ENCODE data around the gene RAPGEF2. TPM values are rescaled to one million over a fixed set of nuclear protein-coding genes. Genes with fewer than 3 reads are reported as not detected.

The RAPGEF2 gene
- total and polyA plus RNA-seq, 3 donors from 2014 or later = 18.1 to 51.4 (median 38.9) TPM

GRCh38 chr4:159395693-159396092 is 292.8 kb downstream of the RAPGEF2 start:
- peaks cover under 1% of the 10 kb centered on the region for H3K4me1 ChIP-seq

DNA sequence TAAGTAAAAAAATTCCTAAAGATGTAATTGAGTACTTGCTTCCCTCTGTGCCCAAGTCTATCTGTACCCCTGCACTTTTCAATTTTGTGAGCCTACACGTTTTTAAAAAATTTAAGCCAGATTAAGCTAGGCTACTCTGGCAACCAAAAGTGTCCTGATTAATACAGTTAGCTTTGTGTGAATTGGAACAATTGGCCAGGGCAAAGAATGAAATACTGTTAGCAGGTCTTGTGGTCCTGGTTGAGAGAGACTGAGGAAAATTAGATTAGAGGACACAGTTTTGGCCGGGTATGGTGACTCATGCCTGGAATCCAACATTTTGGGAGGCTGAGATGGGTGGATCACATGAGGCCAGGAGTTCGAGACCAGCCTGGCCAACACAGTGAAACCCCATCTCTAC is 293.3 kb downstream of the RAPGEF2 start:
- H3K4me1 ChIP-seq = peaks cover 4% of the 10 kb centered on the region
- H3K4me3 ChIP-seq = no peak overlapping the region
- no peak for TF ChIP-seq POLR2A (IDR thresholded peaks at IDR 0.05)
- TF ChIP-seq, protein P1, sequence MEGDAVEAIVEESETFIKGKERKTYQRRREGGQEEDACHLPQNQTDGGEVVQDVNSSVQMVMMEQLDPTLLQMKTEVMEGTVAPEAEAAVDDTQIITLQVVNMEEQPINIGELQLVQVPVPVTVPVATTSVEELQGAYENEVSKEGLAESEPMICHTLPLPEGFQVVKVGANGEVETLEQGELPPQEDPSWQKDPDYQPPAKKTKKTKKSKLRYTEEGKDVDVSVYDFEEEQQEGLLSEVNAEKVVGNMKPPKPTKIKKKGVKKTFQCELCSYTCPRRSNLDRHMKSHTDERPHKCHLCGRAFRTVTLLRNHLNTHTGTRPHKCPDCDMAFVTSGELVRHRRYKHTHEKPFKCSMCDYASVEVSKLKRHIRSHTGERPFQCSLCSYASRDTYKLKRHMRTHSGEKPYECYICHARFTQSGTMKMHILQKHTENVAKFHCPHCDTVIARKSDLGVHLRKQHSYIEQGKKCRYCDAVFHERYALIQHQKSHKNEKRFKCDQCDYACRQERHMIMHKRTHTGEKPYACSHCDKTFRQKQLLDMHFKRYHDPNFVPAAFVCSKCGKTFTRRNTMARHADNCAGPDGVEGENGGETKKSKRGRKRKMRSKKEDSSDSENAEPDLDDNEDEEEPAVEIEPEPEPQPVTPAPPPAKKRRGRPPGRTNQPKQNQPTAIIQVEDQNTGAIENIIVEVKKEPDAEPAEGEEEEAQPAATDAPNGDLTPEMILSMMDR (IDR thresholded peaks at IDR 0.05) = no peak
- H3K36me3 ChIP-seq (ENCODE audit: low read depth, missing control alignments) = no peaks in the 10 kb centered on the region
- no peaks in the 10 kb centered on the region for H3K27me3 ChIP-seq
- H3K9me3 ChIP-seq = no peaks in the 10 kb centered on the region
- DNase-seq = no peak
- H3K27ac ChIP-seq = no peak overlapping the region
- intact Hi-C loops (cut with DNase I; ENCODE audit: low total_unique reads) = no loop called here
- WGBS, 2 donors = 78 to 85% methylated on average over 3 of the region's 3 CpGs

More at GRCh38 chr4:159395693-159396092, 292.8 kb downstream of the RAPGEF2 start:
- intact Hi-C loops (cut with DNase I; ENCODE audit: low total_unique reads) = no loop called here
- Histone ChIP-seq H3K27ac (no peak overlapping the region), H3K36me3 (ENCODE audit: low read depth, missing control alignments) (no peaks in the 10 kb centered on the region), H3K4me3 (no peak overlapping the region), H3K27me3 (no peaks in the 10 kb centered on the region), H3K9me3 (no peaks in the 10 kb centered on the region)
- WGBS, 2 donors = 75 to 85% methylated on average over 2 of the region's 2 CpGs
- TF ChIP-seq POLR2A (IDR thresholded peaks at IDR 0.05) = no peak
- TF ChIP-seq, protein P1 (IDR thresholded peaks at IDR 0.05) = no peak
- DNase-seq = no peak

GRCh38 chr4:159398236-159398638 is 295.4 kb downstream of the RAPGEF2 start:
- H3K27ac ChIP-seq = peak overlapping the region in 1 of 2 donors; percentile 34
- 41 to 42% methylated on average over 7 of the region's 7 CpGs for WGBS, 2 donors

DNA sequence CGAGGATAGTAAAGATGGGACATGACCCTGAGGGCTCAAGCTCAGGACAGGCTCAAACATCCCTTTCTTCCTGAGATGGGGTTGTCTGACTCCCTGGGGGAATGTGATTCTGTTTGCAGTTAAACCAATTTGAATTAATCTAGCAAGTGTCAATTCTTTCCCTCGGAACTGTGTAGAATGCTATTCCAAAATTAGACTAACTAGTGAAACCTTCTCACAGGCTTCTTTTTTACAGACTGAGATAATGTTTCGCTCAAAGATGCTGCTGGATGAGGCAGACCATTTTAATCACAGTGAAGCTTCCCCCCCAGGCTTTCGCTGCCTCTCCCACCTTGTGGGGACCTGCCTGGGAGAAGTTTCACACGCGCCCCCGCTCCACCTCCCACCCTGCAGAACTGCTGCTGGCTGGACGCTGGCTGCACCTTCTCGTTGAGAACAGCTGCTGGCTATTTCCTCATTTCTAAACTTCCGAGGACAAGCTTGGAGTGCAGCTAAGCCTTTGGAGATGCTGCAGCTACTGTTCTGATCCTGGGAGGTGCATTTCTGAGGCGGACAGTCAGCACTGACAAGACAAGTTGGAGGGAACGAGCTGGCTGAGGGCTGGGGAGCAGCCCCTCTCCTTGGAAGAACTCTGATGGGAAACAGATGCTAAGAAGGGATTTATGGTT is 297.8 kb downstream of the RAPGEF2 start:
- Histone ChIP-seq H3K27me3 (no peaks in the 10 kb centered on the region), H3K4me3 (no peak overlapping the region), H3K9me3 (no peaks in the 10 kb centered on the region), H3K4me1 (peaks cover 11% of the 10 kb centered on the region), H3K27ac (no peak overlapping the region), H3K36me3 (ENCODE audit: low read depth, missing control alignments) (no peaks in the 10 kb centered on the region)
- TF ChIP-seq POLR2A (IDR thresholded peaks at IDR 0.05) = no peak
- TF ChIP-seq, protein P1 (IDR thresholded peaks at IDR 0.05) = no peak
- intact Hi-C loops (cut with DNase I; ENCODE audit: low total_unique reads) = no loop called here
- WGBS, 2 donors = 40 to 42% methylated on average over 12 of the region's 12 CpGs
- no peak for DNase-seq

More at GRCh38 chr4:159398236-159398638, 295.4 kb downstream of the RAPGEF2 start:
- no peaks in the 10 kb centered on the region for H3K9me3 ChIP-seq
- no peaks in the 10 kb centered on the region for H3K36me3 ChIP-seq (ENCODE audit: low read depth, missing control alignments)
- no peak overlapping the region for H3K4me3 ChIP-seq
- DNase-seq = no peak
- intact Hi-C loops (cut with DNase I; ENCODE audit: low total_unique reads) = no loop called here
- no peaks in the 10 kb centered on the region for H3K27me3 ChIP-seq
- TF ChIP-seq, protein P1 (IDR thresholded peaks at IDR 0.05) = no peak
- TF ChIP-seq POLR2A (IDR thresholded peaks at IDR 0.05) = no peak
- H3K4me1 ChIP-seq = peaks cover 11% of the 10 kb centered on the region

GRCh38 chr4:159401226-159401712 is 298.4 kb downstream of the RAPGEF2 start:
- no peak overlapping the region for H3K4me3 ChIP-seq
- no peak for DNase-seq
- intact Hi-C loops (cut with DNase I; ENCODE audit: low total_unique reads) = no loop called here
- H3K36me3 ChIP-seq (ENCODE audit: low read depth, missing control alignments) = no peaks in the 10 kb centered on the region
- WGBS, 2 donors = 36 to 46% methylated on average over 4 of the region's 4 CpGs
- TF ChIP-seq POLR2A (IDR thresholded peaks at IDR 0.05) = no peak
- TF ChIP-seq, protein P1 (IDR thresholded peaks at IDR 0.05) = no peak
- peaks cover 11% of the 10 kb centered on the region for H3K4me1 ChIP-seq
- peak overlapping the region in 1 of 2 donors; percentile 45 for H3K27ac ChIP-seq
- H3K27me3 ChIP-seq = no peaks in the 10 kb centered on the region
- no peaks in the 10 kb centered on the region for H3K9me3 ChIP-seq

Measured in testis (tissue), 3 donors.